Stimulated activated CD4-positive, alpha-beta T cell treated with anti-CD3 and anti-CD28 coated beads, Interleukin-4, amount 100 ng/mL, for 48 hours (primary cell): ENCODE data around the gene H2BW2.
"Not testable (repeated sequence)": the region's sequence is repeated elsewhere in the genome, so short reads cannot be mapped to it uniquely, and the experiment has no call there.

Source experiments
- DNase-seq, 2 donors: peaks; one replicate each; pipeline ENCODE4 v3.0.0-alpha.2; 2020; ENCODE audit warnings: low read depth in 2 of 2

H2BW2 gene

DNA sequence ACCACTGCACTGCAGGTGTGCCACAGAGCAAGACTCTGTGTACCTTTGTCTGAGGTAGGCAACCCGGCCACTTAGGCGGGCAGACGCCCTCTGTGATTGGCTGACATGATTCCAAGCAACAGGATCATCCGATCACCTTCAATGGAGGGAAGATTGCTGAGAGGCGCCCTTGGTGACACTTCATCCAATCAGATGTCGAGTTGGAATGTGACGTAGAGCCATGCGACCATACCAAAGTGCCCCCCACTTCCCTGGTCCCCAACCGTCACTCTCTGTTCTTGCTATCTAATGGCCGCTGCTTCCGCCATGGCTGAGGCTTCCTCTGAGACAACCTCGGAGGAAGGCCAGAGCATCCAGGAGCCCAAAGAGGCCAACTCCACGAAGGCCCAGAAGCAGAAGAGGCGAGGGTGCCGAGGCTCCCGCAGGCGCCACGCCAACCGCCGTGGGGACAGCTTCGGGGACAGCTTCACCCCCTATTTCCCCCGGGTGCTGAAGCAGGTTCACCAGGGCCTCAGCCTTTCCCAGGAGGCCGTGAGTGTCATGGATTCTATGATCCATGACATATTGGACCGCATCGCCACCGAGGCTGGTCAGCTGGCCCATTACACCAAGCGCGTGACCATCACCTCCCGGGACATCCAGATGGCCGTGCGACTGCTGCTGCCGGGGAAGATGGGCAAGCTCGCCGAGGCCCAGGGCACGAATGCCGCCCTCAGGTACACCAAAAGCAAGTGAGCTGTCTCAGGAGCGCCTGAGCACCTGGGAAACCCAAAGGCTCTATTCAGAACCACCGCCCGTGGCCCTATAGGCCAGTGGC, at the start of gene H2BW2:
H2BW2 (plus strand) TSS at position 268 of the 817 bp plus-strand sequence; CDS start at position 307, 39 bp downstream.
- DNase-seq, result no peak

DNA sequence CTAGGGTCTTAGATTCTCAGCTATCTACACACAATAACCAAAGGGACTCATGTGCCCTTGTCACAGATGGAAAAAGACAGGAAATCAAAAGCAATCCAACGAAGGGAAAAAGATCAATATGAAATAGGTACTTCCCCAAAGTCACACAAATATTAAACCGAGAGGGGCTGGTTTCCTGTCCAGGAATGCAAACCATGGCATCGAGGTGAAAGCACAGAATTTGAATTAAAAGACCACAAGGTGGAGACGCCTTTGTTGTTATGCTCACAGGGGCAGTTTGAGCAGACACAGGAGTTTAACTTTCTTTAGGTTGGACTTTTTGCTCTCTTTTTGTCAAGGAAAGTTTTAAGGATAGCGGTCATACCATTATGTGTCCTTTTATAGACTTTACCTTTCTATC, 40.5 kb upstream of the H2BW2 start:
- no peak for DNase-seq

DNA sequence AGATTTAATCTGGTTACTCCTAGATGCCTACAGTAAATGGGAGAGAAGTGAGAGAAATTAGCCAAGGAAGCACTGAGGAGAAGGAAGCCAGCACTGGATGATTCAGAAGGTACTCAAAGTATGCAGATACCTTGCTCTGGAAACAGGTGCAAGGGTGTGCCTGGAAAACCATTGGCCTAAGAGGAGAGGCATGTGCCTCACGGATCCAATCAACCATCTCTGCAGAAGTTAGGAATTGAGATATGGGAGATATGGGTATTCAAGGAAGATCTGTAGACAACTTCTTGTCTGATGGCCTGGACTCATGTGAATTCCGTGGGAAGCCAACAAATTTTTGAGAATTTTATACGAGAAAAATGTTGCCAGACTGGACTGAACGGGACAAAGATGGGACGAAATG, 30.9 kb upstream of the H2BW2 start:
- DNase-seq, result no peak

DNA sequence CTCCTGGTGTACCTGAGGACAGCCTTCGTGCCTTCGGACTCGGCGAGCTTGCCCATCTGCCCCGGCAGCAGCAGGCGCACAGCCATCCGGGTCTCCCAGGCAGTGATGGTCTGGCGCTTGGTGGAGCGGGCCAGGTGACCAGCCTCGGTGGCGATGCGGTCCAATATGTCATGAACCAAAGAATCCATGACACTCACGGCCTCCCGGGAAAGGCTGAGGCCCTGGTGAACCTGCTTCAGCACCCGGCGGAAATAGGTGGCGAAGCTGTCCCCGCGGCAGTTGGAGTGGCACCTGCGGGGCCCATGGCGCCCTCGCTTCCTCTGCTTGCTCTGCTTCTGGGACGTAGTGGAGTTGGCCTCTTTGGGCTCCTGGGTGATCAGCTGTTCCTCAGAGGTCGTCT, 26.6 kb upstream of the H2BW2 start:
- DNase-seq, result no peak

DNA sequence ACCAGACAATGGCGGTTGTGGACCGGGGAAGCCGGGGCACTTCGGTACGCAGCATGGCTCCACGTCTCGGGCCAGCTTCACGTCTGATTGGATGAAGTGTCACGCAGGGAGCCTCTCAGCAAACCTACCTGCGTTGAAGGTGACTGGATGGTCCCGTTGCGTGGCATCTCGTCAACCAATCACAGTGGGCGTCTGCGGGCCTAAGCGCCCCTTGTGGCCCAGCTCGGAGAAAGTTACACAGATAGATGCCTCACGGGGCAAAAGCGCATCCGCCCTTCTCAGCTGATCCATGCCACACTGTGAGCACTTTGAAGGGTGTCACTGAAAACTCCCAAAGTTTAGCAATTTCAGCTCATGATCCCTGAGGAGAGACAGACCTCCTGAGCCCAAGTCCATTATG, 26.1 kb upstream of the H2BW2 start, which contains the start of gene H2BW1:
H2BW1 (minus strand) TSS at position 103 of the 400 bp plus-strand sequence. CDS start 132 bp downstream, outside the sequence.
- no peak for DNase-seq

DNA sequence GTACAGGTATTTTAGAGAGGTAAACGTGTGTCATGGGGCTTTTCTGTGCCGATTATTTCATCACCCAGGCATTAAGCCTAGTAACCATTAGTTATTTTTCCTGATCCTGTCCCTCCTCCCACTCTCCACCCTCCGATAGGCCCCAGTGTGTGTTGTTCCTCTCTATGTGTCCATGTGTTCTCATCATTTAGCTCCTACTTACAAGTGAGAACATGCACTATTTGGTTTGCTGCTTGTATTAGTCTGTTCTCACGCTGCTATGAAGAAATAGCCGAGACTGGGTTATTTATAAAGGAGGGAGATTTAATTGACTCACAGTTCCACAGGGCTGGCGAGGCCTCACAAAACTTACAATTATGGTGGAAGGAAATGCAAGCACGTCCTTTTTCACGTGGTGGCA, 24.2 kb upstream of the H2BW2 start:
- DNase-seq, result not testable (repeated sequence)

DNA sequence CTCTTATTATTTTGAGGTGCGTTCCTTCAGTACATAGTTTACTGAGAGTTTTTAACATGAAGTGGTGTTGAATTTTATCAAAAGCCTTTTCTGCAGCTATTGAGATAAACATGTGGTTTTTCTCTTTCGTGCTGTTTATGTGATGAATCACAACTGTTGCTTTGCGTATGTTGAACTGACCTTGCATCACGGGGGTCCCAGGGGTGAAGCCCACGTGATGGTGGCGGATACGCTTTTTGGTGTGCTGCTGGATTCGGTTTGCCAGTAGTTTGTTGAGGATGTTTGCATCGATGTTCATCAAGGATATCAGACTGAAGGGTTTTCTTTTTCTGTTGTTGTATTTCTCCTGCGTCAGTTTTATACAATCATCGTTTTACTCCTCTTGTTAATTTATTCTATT, 21.6 kb upstream of the H2BW2 start:
- DNase-seq, result no peak

DNA sequence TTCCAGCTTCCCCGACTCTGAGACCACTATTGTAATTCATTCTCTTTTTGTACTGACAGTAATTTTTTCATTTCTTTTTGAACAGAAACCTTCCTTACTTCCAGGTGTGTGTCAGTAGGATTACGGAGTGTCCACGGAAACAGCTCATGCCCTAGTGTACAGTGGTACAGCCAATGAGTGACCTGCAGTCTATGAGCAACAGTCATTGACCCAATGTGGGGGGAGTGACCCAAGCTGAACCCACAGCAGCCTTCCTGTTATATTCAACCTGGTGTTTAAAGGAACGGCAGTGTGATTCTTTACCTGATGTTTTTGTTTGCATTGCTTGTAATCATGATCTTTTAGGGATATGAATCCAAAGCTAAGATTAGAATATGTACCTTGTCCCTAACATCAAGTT, 1.2 kb downstream of the H2BW2 start:
- DNase-seq, result no peak

DNA sequence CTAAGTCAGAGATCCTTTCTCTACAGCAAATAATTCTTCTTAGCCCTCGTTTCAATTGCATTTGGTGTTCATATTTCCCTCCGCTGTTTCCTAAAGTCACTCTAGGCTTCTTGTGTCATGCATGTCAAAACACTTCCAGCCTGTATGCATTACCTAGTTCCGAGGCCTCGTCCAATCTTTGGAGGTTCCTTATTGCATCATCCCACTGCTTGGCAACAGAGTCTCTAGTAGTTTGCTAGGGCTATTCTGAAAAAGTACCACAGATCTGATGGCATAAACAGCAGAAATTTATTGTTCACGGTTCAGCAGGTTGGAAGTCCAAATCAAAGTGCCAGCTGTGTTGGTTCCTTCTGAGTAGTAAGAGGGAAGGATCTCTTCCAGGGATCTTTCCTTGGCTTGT, 5.9 kb downstream of the H2BW2 start:
- DNase-seq, result no peak

DNA sequence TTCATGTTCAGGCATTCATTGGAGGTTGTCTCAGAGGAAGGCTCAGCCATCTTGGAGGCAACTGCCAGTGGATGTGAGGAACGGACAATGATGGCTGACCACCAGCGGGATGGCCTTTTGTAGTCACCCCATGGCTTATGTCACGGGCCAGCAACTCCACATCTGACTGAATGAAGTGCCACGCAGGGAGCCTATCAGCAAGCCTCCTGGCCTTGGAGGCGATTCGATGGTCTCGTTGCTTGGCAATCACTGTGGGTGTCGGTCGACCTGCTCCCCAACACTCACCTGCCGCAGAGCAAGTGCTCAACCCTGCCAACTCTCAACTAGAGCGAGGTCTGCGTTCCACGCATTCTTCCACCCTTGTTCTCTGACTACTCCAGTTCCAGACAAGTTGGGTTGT, 7.4 kb downstream of the H2BW2 start:
- DNase-seq, result no peak

DNA sequence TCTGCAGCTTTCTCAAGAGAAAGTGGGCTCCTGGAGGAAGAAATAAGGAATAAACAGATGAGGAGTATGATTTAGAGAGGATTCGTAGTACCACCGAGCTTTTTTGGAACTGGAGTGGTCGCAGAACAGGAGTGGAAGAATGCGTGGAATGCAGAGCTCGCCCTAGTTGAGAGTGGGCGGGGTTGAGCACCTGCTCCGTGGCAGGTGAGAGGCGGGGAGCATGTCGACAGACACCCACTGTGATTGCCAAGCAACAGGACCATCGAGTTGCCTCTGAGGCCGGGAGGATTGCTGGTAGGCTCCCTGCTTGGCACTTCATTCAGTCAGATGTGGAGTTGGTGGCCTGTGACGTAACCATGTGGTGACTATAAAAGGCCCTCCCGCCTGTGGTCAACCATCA, 15.2 kb downstream of the H2BW2 start:
- DNase-seq, result not testable (repeated sequence)

DNA sequence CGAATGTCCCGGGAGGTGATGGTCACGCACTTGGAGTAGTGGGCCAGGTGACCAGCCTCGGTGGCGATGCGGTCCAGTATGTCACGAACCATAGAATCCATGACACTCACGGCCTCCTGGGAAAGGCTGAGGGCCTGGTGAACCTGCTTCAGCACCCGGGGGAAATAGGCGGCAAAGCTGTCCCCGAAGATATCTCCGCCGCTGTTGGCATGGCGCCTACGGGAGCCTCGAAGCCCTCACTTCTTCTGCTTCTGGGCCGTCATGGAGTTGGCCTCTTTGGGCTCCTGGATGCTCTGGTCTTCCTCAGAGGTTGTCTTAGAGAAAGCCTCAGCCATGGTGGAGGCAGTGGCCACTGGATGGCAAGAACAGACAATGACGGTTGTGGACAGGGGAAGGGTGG, 22.9 kb downstream of the H2BW2 start:
- not testable (repeated sequence) for DNase-seq

DNA sequence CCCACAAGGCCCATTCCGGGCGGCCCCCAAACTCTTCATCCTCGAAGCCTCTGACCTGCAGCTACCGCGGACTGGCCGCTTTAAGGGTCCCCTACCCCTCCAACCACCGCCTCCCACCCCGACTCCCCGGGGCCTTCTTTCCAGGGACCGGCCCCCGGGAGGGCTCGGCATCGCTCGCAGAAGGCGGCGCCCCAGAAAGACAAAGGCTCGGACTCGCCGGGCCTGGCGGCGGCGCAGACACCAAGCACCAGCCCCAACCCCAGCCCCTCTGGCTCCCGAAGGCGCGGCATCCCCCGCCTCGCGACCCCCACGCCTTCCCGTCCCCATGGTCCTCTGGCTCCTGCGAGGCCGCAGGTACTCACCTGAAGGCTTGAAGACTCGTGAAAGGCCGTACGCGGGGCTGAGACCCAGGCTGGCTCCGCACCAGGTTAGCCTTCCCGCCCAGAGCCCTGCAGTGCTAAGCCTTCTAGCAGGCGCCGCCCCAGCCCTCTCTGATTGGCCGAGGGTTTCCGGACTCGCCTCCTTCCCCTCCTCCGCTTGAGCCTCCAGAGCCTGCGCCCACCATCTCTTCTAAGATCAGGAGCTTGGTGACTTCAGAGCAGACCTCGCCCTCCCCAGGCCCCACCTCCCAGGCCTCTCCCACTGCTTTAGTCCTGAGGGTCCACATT, 36.2 kb downstream of the H2BW2 start, which contains the start of gene TMSB15C:
TMSB15C (minus strand) TSS at position 459 of the 668 bp plus-strand sequence.
- DNase-seq, result not testable (repeated sequence)

DNA sequence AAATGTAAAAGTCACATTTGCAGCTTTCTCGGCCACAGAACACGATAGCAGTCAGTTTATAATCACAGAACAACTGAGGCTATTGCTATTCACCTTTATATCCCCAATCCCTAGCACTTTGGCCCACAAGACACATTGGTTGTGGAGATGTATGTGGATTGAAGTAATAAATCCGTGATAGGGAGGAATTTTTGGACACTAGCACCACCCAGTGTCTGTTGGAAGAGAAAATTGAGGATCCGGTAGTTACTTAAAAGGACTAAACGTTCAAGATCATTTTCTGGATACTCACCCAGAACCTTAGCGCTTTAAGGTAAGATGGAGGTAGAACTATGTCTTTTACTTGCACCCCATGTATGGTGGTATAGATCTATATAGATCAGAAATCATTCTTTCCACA, 38.1 kb downstream of the H2BW2 start:
- not testable (repeated sequence) for DNase-seq

DNA sequence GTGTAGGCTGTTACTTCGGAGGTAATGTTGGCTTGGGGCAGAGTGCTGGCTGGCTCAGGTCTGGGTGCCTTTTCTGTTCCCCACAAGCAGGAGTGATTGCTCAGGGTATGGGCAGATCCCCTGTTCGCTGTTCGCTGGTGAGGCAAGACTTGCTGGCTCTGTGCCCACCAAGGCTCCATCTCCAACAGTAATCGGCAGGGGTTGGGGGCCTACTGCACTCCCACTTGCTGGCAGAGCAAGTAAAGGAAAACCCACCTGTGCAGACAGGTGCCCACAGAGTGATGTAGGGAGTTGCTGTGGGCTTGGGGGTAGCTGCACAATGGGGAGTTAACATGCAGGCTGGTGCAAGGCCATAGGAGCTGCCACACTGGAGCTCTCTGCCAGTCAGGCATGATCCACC, 44.3 kb downstream of the H2BW2 start:
- DNase-seq, result no peak

DNA sequence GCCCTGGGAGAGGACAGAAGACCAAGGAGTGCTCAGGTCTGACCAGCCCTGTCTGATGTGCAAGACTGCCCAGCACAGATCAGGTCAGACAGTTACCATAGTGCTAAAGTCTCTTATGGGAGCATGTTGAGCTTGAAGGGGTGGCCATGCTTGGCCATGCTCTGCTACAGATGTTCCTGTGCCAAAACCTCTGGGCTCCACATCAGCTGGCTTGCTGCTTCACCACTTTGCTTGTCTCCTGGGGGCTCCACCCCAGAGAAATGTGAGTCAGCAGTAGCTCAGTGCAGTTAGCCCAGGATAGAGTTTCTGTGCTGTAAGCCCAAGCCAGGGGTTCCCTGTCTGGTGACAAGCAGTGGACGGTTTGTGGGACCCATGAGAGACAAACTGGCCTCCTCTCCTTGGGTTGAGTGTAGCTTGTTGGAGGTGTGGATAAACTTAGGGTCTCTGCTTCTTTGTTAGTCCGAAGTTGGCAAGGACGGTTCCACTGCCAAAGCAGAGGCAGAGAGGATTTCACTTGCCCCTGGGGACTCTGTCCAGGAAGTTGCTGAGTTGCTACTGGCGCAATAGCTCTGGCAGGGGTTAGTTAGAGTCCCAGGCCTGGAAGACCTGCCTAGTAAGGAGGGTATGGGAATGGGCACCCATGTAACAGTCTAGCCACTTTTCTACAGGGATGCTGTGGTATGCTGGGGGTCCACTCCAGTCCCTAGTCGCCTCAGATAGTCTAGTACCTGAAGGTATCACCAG, 45.0 kb downstream of the H2BW2 start:
- DNase-seq, result no peak

DNA sequence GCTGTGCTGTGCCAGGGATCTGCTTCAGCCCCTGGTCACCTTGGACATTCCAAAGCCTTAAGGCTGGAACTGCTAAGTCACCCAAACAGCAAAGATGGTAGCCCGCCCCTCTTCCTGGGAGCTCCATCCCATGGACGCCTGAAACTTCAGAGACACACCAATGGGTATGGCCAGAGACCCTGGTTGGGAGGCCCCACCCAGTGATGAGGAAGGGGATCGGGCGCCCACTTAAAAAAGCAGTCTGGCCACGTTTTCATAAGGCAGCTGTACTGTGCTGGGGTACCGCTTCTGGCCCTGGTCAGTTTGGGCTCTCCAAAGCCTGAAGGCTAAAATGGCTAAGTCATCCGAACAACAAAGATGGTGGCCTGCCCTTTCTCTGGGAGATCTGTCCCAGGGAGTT, 45.7 kb downstream of the H2BW2 start:
- no peak for DNase-seq

DNA sequence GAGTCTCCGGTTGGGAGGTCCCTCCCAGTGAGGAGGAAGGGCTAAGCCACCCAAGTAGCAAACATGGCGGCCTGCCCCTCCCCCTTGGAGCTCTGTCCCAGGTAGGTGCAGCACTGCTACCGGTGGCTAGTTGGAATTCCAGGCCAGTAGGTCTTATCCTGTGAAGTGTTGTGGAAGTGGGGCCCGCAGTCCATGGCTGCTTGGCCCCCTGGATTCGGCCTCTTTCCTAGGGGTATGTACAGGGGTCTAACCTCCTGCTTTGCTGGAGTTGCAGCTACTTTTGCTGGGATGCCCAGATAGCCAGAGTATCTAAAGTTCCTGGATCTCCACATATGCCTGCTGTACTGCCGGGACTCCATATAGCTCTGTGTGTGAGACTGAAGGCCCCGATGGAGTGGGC, 46.2 kb downstream of the H2BW2 start:
- DNase-seq, result no peak
